ENCODE measurements around the gene PIP5K1B. TPM values are rescaled to one million over a fixed set of nuclear protein-coding genes. Genes with fewer than 3 reads are reported as not detected.

The PIP5K1B gene
- total RNA-seq: 2.1 TPM

DNA sequence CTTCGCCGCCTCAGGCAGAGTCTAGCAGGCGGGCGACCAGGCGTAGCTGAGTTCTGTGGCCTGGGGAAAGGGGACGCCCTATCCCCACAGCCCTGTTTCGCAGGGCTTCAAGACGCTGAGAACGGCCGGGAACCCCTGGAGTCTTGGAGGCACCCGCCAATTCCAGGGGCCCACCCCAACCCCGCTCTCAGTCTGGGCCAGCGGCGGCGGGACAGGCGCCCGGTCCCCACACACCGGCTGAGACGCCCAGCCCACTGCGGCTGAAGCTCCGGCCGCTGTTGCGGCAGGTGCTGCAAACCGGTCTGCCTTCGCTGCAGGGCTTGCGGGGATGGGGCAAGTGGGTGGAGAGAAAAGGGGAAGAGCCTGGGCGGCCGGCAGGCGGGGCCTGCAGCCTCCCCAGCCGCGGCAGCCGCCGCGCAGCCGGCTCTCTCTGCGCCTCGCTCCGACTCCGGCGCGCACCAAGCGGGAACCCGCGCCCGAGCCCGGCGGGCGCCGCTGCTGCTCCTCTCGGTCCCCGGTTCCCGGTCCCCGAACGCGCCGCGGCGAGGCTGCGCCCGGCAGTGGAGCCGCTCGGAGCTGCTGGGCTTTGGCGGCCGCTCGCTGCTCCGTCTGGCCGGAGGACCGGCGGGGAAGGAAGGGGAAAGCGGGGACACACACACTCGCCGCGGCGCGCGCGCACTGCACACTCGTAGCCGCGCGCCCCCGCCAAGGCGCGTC, at the start of gene PIP5K1B:
Gene PIP5K1B (plus strand): TSS at position 427 of the 717 bp plus-strand sequence. CDS start 117,375 bp downstream, outside the sequence.
- peak within 1 kb of the TSS; percentile 80 to 87 (median 85) for H3K4me3 ChIP-seq (ENCODE audit: low read length in 3 of 3)
- H3K27ac ChIP-seq (ENCODE audit: low read depth, low read length): peak within 1 kb of the TSS; percentile 68
- peaks cover 6 to 23% (median 13%) of the 10 kb centered on the region in 3 donors for H3K4me1 ChIP-seq (ENCODE audit: control insufficient read depth in 3 of 3, insufficient read depth in 3 of 3, low read length in 3 of 3)
- H3K36me3 ChIP-seq (ENCODE audit: control insufficient read depth in 3 of 3, insufficient read depth in 3 of 3, low read length in 3 of 3): no peaks in the 10 kb centered on the region
- peaks cover 2 to 7% (median 4%) of the 10 kb centered on the region in 3 donors for H3K27me3 ChIP-seq (ENCODE audit: control insufficient read depth in 3 of 3, insufficient read depth in 3 of 3, low read length in 3 of 3)
- no peaks in the 10 kb centered on the region for H3K9me3 ChIP-seq (ENCODE audit: control insufficient read depth in 3 of 3, low read length in 3 of 3)
- peak within 1 kb of the TSS; percentile 80 to 86 (median 86) for H3K9ac ChIP-seq (ENCODE audit: low read depth in 1 of 3, low read length in 3 of 3)

DNA sequence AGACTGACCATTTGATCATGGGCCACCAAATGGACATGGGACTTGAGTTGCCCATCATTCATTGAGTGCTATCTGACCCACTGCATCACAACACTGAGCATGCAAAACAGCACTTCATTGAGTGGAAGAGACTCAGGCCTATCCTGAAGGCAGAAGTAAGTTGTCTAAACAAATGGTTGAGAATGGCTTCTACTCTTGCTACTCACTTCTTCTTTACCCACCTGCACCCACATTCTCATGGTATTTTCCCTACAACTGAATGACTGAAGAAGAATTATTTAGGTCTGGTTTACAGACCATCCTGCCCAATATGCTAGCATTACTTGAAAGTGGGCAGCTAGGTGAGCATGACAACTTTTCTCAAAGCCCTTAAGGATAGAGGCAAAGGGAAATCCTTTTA, 41.0 kb upstream of the PIP5K1B start:
- Histone ChIP-seq H3K27me3 (ENCODE audit: control insufficient read depth in 3 of 3, insufficient read depth in 3 of 3, low read length in 3 of 3) (peaks cover 0 to 3% (median 0%) of the 10 kb centered on the region in 3 donors), H3K9ac (ENCODE audit: low read depth in 1 of 3, low read length in 3 of 3) (no peak overlapping the region), H3K27ac (ENCODE audit: low read depth, low read length) (no peak overlapping the region), H3K36me3 (ENCODE audit: control insufficient read depth in 3 of 3, insufficient read depth in 3 of 3, low read length in 3 of 3) (no peaks in the 10 kb centered on the region), H3K9me3 (ENCODE audit: control insufficient read depth in 3 of 3, low read length in 3 of 3) (no peaks in the 10 kb centered on the region), H3K4me1 (ENCODE audit: control insufficient read depth in 3 of 3, insufficient read depth in 3 of 3, low read length in 3 of 3) (no peaks in the 10 kb centered on the region), H3K4me3 (ENCODE audit: low read length in 3 of 3) (no peak overlapping the region)

DNA sequence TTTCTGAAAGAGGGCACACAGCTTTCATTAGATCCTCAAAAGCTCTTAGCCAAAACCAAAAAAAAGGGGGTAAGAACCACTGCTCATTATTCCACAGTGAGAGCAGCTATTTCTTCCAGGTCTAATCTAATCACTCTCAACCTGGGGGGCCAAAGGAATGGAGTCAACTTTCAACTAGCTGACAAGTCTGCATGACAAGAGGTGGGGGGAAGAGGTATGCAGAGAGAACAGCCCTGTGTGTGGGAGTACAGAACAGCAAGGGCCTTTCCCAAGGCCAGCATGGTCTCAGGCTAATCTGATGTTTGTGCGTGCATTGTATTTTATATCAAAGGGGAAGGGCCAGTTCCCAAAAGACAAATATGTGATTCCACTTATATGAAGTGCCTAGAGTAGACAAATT, 36.9 kb upstream of the PIP5K1B start:
- H3K27me3 ChIP-seq (ENCODE audit: control insufficient read depth in 3 of 3, insufficient read depth in 3 of 3, low read length in 3 of 3): no peaks in the 10 kb centered on the region
- H3K4me1 ChIP-seq (ENCODE audit: control insufficient read depth in 3 of 3, insufficient read depth in 3 of 3, low read length in 3 of 3): no peaks in the 10 kb centered on the region
- no peaks in the 10 kb centered on the region for H3K36me3 ChIP-seq (ENCODE audit: control insufficient read depth in 3 of 3, insufficient read depth in 3 of 3, low read length in 3 of 3)
- H3K27ac ChIP-seq (ENCODE audit: low read depth, low read length): no peak overlapping the region
- no peaks in the 10 kb centered on the region for H3K9me3 ChIP-seq (ENCODE audit: control insufficient read depth in 3 of 3, low read length in 3 of 3)
- H3K9ac ChIP-seq (ENCODE audit: low read depth in 1 of 3, low read length in 3 of 3): no peak overlapping the region
- no peak overlapping the region for H3K4me3 ChIP-seq (ENCODE audit: low read length in 3 of 3)

- Histone ChIP-seq H3K4me1 (ENCODE audit: control insufficient read depth in 3 of 3, insufficient read depth in 3 of 3, low read length in 3 of 3) (no peaks in the 10 kb centered on the region), H3K27ac (ENCODE audit: low read depth, low read length) (no peak overlapping the region), H3K9ac (ENCODE audit: low read depth in 1 of 3, low read length in 3 of 3) (no peak overlapping the region), H3K9me3 (ENCODE audit: control insufficient read depth in 3 of 3, low read length in 3 of 3) (no peaks in the 10 kb centered on the region), H3K27me3 (ENCODE audit: control insufficient read depth in 3 of 3, insufficient read depth in 3 of 3, low read length in 3 of 3) (no peaks in the 10 kb centered on the region), H3K4me3 (ENCODE audit: low read length in 3 of 3) (no peak overlapping the region), H3K36me3 (ENCODE audit: control insufficient read depth in 3 of 3, insufficient read depth in 3 of 3, low read length in 3 of 3) (no peaks in the 10 kb centered on the region)
Measured at GRCh38 chr9:68669218-68669617, 35.8 kb upstream of the PIP5K1B start.

DNA sequence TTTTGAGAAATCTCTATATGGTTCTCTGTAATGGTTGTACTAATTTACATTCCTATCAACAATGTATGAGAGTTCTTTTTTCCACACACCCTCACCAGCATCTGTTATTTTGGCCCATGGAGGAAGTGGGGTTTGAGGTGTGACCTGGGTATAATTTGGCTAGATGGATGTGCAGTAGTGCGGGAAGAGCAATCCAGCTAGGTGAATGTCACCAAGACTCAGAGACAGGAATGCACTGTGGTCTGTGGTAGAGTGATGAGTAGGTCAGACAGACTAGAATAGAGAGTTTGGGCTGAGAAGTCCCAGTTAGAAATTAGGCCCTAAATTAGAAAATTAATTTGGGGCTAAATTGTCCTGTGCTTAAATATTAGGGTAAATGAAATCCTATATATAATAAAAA, 32.8 kb upstream of the PIP5K1B start:
- Histone ChIP-seq H3K4me3 (ENCODE audit: low read length in 3 of 3) (no peak overlapping the region), H3K9ac (ENCODE audit: low read depth in 1 of 3, low read length in 3 of 3) (no peak overlapping the region), H3K9me3 (ENCODE audit: control insufficient read depth in 3 of 3, low read length in 3 of 3) (no peaks in the 10 kb centered on the region), H3K27me3 (ENCODE audit: control insufficient read depth in 3 of 3, insufficient read depth in 3 of 3, low read length in 3 of 3) (peaks cover 2 to 3% (median 2%) of the 10 kb centered on the region in 3 donors), H3K36me3 (ENCODE audit: control insufficient read depth in 3 of 3, insufficient read depth in 3 of 3, low read length in 3 of 3) (no peaks in the 10 kb centered on the region), H3K27ac (ENCODE audit: low read depth, low read length) (no peak overlapping the region), H3K4me1 (ENCODE audit: control insufficient read depth in 3 of 3, insufficient read depth in 3 of 3, low read length in 3 of 3) (no peaks in the 10 kb centered on the region)

GRCh38 chr9:68672625-68673024, 32.4 kb upstream of the PIP5K1B start:
- peaks cover 2 to 5% (median 3%) of the 10 kb centered on the region in 3 donors for H3K27me3 ChIP-seq (ENCODE audit: control insufficient read depth in 3 of 3, insufficient read depth in 3 of 3, low read length in 3 of 3)
- no peak overlapping the region for H3K27ac ChIP-seq (ENCODE audit: low read depth, low read length)
- H3K36me3 ChIP-seq (ENCODE audit: control insufficient read depth in 3 of 3, insufficient read depth in 3 of 3, low read length in 3 of 3): no peaks in the 10 kb centered on the region
- no peak overlapping the region for H3K9ac ChIP-seq (ENCODE audit: low read depth in 1 of 3, low read length in 3 of 3)
- H3K4me3 ChIP-seq (ENCODE audit: low read length in 3 of 3): no peak overlapping the region
- H3K9me3 ChIP-seq (ENCODE audit: control insufficient read depth in 3 of 3, low read length in 3 of 3): no peaks in the 10 kb centered on the region
- no peaks in the 10 kb centered on the region for H3K4me1 ChIP-seq (ENCODE audit: control insufficient read depth in 3 of 3, insufficient read depth in 3 of 3, low read length in 3 of 3)

DNA sequence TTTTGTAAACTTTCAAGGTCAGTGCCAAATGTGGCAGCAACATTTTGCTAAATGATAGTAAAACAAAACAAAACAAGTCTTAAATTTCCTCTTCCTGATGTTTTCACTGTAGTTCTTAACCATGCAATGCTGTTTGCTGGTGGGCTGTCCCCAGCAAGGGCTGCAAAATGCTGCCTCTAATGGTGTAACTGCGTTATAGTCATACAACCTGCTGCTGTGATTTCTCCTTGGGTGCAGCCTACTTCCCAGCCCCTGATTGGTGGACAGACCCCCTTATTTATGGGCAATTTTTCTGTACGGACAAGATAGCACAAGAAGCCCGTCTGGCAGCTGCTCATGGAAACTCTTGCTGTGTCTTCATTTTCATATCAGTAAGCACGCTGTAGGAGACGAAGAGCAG, 26.6 kb upstream of the PIP5K1B start:
- Histone ChIP-seq H3K27me3 (ENCODE audit: control insufficient read depth in 3 of 3, insufficient read depth in 3 of 3, low read length in 3 of 3) (peaks cover 2 to 7% (median 5%) of the 10 kb centered on the region in 3 donors), H3K36me3 (ENCODE audit: control insufficient read depth in 3 of 3, insufficient read depth in 3 of 3, low read length in 3 of 3) (no peaks in the 10 kb centered on the region), H3K27ac (ENCODE audit: low read depth, low read length) (no peak overlapping the region), H3K4me1 (ENCODE audit: control insufficient read depth in 3 of 3, insufficient read depth in 3 of 3, low read length in 3 of 3) (no peaks in the 10 kb centered on the region), H3K9me3 (ENCODE audit: control insufficient read depth in 3 of 3, low read length in 3 of 3) (no peaks in the 10 kb centered on the region), H3K9ac (ENCODE audit: low read depth in 1 of 3, low read length in 3 of 3) (no peak overlapping the region), H3K4me3 (ENCODE audit: low read length in 3 of 3) (no peak overlapping the region)

DNA sequence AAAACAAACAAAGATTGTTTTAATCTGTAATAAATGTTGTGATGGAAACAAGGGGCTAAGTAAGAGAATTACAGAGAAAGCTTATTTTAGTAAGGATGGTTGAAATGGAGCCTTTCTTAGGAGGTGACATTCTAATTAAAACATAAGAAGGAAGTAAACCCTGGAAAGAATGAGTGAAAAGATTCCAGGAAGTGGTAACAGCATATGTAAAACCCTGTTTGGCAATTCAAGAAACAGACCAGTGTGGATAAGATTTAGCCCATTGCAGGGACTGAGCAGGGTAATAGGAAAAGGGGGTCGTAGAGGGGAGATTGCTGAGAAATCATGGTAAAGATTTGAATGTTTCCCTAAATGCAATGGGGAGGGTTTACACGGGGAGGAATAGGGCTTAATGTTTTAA, 21.6 kb upstream of the PIP5K1B start:
- H3K4me1 ChIP-seq (ENCODE audit: control insufficient read depth in 3 of 3, insufficient read depth in 3 of 3, low read length in 3 of 3): no peaks in the 10 kb centered on the region
- no peak overlapping the region for H3K4me3 ChIP-seq (ENCODE audit: low read length in 3 of 3)
- peaks cover 0 to 3% (median 0%) of the 10 kb centered on the region in 3 donors for H3K27me3 ChIP-seq (ENCODE audit: control insufficient read depth in 3 of 3, insufficient read depth in 3 of 3, low read length in 3 of 3)
- no peaks in the 10 kb centered on the region for H3K36me3 ChIP-seq (ENCODE audit: control insufficient read depth in 3 of 3, insufficient read depth in 3 of 3, low read length in 3 of 3)
- no peaks in the 10 kb centered on the region for H3K9me3 ChIP-seq (ENCODE audit: control insufficient read depth in 3 of 3, low read length in 3 of 3)
- no peak overlapping the region for H3K27ac ChIP-seq (ENCODE audit: low read depth, low read length)
- no peak overlapping the region for H3K9ac ChIP-seq (ENCODE audit: low read depth in 1 of 3, low read length in 3 of 3)

- Histone ChIP-seq H3K36me3 (ENCODE audit: control insufficient read depth in 3 of 3, insufficient read depth in 3 of 3, low read length in 3 of 3) (no peaks in the 10 kb centered on the region), H3K4me1 (ENCODE audit: control insufficient read depth in 3 of 3, insufficient read depth in 3 of 3, low read length in 3 of 3) (no peaks in the 10 kb centered on the region), H3K9ac (ENCODE audit: low read depth in 1 of 3, low read length in 3 of 3) (no peak overlapping the region), H3K9me3 (ENCODE audit: control insufficient read depth in 3 of 3, low read length in 3 of 3) (no peaks in the 10 kb centered on the region), H3K27ac (ENCODE audit: low read depth, low read length) (no peak overlapping the region), H3K27me3 (ENCODE audit: control insufficient read depth in 3 of 3, insufficient read depth in 3 of 3, low read length in 3 of 3) (peaks cover 0 to 3% (median 0%) of the 10 kb centered on the region in 3 donors), H3K4me3 (ENCODE audit: low read length in 3 of 3) (no peak overlapping the region)
Measured at GRCh38 chr9:68685213-68685612, 19.8 kb upstream of the PIP5K1B start.

DNA sequence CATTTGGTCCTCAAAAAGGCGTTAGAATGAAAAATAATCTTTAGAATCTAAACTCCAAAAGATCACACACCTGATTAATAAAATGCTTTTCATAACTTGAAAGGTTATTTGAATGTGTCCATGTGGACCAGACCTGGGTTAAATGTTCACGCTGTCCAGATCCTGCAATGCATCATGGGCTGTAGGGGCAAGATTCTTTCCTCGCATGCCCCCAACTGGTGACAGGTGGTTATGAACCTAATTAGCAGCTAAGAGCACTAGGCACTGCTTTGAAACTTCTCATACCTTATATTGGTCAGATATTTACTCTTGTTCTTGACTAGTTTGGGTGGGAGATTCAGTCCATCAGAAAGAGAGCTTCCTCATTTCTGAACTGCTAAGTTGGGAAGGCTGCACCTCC, 19.3 kb upstream of the PIP5K1B start:
- no peaks in the 10 kb centered on the region for H3K9me3 ChIP-seq (ENCODE audit: control insufficient read depth in 3 of 3, low read length in 3 of 3)

More for the DNA sequence above, 19.3 kb upstream of the PIP5K1B start:
- no peaks in the 10 kb centered on the region for H3K4me1 ChIP-seq (ENCODE audit: control insufficient read depth in 3 of 3, insufficient read depth in 3 of 3, low read length in 3 of 3)
- peaks cover 0 to 3% (median 0%) of the 10 kb centered on the region in 3 donors for H3K27me3 ChIP-seq (ENCODE audit: control insufficient read depth in 3 of 3, insufficient read depth in 3 of 3, low read length in 3 of 3)
- H3K27ac ChIP-seq (ENCODE audit: low read depth, low read length): no peak overlapping the region
- H3K9ac ChIP-seq (ENCODE audit: low read depth in 1 of 3, low read length in 3 of 3): no peak overlapping the region
- no peak overlapping the region for H3K4me3 ChIP-seq (ENCODE audit: low read length in 3 of 3)
- H3K36me3 ChIP-seq (ENCODE audit: control insufficient read depth in 3 of 3, insufficient read depth in 3 of 3, low read length in 3 of 3): no peaks in the 10 kb centered on the region

All from skeletal muscle tissue (tissue), 4 donors.